HG03066 (cell line): ENCODE data around the gene HOXC9.

Source experiments
- ATAC-seq: cut with Tn5 transposase; IDR thresholded peaks from one replicate; pipeline ENCODE4 v1.9.1; 2021; ENCODE audit warnings: low read depth; ENCODE audit not compliant: unreplicated experiment

The HOXC9 gene

DNA sequence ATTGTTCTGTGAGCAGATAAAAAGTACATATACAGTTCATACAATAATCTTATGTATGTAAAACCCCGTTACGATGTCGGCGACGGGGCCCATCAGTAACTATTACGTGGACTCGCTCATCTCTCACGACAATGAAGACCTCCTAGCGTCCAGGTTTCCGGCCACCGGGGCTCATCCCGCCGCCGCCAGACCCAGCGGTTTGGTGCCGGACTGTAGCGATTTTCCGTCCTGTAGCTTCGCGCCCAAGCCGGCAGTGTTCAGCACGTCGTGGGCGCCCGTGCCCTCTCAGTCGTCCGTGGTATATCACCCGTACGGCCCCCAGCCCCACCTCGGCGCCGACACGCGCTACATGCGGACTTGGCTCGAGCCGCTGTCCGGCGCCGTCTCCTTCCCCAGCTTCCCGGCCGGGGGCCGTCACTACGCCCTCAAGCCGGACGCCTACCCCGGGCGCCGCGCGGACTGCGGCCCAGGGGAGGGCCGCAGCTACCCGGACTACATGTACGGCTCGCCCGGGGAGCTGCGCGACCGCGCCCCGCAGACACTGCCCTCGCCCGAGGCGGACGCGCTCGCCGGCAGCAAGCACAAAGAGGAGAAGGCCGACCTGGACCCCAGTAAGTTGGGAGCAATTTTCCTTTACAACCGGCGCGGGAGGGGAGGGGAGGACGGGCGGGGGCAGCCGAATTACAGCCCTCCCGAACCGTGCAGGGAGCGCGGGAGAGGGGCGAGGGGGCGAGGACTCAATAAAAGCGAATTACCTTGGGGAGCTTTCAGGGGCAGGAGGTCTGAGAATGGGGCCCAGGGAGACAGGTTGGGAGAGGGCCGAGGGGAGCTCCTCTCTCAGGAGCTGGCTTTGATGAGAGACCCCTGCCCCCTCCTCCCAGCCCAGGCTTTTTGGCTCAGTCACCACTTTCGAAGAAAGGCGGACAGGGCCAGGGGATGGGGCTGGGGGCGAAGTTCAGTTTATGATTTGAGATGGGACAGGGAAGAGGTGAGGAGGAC, at the start of gene HOXC9:
TSS of gene HOXC9 (plus strand) at position 46 of the 999 bp plus-strand sequence. CDS start at position 74, 28 bp downstream.
- no peak for ATAC-seq

DNA sequence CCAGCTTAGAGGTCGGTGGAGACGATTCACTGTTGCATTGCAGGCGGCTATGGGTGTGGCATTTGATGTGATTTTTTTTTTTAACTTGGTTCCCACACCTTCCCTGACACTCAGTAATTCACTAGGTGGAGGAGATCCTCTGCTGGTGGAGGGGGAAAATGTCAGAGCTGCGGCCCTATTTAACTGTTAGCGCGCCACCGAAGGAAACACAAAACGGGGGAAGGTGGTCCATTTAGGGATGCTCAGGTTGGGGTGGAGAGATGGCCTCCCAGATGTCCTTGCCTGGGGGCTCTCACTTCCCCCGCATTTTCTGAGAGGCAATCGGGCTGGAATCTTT, 49.6 kb upstream of the HOXC9 start:
- no peak for ATAC-seq

DNA sequence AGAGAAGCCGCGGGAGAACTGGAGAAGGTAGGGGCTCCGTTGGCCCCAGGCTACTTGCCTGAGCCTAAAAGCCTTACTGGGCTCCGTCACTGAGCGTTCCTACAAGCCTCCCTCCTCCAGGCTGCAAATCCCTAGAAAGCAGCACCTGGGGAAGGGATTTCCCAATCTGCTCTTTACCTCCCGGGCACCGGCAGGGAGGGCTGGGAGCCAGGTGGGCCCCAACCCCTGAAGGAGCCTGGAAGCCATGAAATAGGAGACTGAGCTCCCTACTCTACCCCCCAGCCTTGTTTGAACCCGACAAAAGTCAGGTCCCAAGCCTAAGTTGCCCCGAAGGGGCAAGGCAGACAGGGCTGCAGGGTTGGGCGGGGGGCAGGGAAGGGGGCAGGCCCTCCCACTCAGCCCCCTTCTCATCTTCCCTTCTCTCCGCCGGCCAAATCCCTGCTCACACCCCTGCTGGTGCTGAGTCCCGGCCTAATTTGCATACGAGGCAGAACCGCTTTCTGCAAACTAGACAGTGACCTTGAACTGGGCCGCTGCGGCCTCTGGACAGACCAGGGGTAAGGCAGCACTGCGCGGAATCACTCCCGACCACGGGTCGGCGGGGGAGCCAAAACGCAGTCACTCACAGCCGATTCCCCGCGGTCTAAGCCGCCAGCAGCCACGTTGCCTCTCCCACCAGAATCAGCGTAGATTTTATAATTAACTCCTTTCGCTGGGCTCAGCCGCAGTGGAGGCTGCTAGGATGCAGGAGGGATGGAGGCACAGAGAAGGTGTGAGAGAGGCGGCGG, 49.0 kb upstream of the HOXC9 start:
- no peak for ATAC-seq

DNA sequence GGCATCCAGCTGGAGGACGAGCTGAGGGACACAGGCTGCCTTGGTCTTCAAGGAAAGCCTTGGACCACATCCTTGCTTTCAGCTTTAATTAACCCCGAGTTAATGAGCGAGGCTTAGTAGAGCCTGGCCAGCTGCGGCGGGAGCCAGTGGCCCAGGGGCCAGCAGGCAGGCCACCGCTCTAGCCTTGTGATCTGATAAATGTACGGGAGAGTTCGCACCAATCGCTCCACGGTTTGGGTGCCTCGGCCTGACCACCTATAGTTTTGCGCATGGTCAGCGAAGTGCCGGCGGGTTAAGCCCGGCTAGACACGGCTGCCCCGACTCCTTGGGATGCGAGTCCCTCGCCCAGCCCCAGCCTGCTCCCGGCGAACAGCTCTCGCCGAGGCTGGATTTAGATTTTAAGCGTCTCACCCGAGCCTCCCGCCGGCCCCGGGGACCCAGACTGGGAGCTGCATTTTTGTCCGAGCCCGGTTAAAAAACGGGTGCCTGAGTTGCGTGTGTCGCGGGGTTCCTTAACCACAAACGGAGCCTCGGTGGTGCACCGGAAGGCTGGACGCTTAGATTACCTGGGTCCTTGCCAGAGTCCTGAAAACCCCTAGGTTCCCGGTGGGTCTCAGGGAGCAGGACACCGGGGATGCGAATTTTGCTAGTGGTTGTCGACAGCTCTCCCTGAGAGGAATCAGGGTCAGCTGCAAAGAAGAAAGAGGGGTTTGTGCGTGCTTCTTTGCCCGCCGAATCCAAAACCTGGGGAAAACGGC, 48.2 kb upstream of the HOXC9 start:
- no peak for ATAC-seq

DNA sequence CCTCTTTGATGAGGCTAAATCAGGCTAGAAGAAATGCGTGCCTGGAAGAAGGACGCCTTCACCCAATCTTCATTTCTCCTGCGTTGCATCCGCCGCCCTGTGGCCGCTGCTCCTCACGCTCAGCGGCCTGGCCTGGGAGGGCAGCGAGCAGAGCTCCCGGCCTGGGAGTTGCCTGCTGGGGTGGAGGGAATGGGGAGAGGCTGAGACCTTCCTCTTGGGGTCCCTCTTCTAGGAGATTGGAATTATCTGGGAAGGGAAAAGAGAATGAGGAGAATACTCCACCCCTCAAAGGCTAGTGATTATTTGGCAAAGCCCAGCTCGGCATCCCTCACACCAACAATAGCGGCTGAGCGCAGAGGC, 47.6 kb upstream of the HOXC9 start:
- ATAC-seq = no peak

DNA sequence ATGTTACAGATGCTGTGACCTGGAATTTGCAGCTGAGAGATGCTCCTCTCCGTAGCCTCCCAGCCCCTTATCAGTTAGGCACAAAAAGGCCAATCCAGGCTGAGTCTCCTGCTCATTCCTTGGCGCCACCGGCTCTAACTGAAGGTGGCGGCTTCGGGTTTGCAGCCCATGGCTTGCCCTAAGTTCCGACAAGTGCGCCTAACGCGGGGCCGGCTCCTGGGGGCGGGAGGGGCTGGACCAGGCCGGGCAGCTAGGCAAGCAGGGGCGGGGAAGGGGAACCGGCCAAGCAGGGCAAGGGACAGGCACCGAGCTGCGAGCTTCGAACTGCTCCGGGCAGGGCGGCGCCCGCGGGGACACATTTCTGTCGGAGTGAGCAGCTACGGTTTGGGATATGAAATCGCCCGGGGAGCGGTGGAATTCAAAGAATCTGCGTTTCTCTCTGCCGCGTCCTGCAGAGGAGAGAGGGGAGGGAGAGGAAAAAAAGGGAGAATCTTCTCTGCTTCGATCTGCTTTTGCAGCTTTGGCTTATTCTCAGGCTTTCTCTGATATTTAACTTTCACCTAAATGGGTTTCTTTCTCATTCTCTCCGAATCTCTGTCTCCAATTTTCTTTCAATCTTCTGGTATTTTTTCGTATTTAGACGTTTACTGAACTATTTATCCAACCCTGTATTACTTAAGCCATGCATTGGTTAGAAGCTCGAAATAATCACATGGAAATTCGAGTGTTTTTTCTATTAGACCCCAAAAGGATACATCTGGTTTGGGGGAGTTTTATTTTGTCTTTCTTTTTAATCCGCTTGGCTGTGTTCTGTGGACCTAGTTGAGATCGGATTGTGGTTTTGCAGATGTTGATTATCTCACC, 46.9 kb upstream of the HOXC9 start:
- no peak for ATAC-seq

DNA sequence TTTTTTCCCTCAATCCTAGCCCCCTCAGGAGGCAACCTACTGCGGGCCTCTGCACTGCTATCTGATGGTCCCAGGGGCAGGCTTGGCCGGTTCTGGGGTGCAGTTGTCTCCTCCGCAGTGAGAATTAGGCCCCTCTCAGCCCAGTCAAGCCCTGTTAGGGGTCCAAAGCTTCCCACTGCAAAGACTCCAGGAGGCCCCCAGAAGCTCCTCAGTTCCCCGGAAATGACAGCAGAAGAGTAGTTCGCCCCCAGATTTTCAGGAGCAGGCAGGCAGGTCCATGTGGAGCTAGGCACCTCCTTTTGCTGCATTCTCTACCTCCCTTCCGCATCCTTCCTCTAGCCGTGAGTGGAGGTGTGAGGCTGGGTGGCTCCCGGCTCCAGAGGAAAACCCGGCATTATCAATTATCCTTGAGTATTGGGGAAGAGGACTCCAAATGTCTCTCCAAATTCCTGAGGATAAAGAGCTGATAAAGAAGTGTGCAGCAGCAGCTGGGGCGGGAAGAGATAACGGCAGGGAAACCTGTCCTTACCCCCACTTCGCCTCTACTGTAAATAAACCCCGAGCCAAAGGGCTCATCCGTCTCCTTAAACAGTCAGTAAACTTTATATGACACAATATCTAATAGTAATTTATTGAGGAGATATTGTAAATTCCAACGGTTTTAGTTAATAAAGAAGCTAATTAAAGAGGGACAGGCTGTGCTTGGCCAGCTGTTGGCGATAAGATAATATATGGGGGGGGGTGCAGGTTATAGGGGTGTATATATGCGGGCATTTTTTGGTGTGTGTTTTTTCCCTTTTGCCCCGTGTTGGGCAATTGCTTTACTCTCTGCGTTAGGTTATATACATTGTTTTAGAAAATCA, 45.9 kb upstream of the HOXC9 start:
- ATAC-seq = no peak

DNA sequence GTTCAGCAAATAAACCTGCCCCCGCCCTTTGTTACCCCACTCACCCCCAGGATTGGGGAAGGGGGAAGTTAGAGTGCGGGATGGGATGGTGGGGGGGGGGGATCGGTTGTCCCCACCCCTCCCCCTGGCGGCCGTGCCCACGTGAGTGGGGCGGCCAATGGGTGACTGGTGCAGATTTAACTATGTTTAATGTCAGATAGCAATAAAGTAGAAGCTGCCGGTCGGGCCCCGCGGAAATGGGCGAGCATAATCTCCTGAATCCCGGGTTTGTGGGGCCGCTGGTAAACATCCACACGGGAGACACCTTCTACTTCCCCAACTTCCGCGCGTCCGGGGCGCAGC, 45.3 kb upstream of the HOXC9 start, which contains the start of gene HOXC12:
TSS of gene HOXC12 (plus strand) at position 210 of the 342 bp plus-strand sequence. CDS start at position 237, 27 bp downstream.
- ATAC-seq = no peak

DNA sequence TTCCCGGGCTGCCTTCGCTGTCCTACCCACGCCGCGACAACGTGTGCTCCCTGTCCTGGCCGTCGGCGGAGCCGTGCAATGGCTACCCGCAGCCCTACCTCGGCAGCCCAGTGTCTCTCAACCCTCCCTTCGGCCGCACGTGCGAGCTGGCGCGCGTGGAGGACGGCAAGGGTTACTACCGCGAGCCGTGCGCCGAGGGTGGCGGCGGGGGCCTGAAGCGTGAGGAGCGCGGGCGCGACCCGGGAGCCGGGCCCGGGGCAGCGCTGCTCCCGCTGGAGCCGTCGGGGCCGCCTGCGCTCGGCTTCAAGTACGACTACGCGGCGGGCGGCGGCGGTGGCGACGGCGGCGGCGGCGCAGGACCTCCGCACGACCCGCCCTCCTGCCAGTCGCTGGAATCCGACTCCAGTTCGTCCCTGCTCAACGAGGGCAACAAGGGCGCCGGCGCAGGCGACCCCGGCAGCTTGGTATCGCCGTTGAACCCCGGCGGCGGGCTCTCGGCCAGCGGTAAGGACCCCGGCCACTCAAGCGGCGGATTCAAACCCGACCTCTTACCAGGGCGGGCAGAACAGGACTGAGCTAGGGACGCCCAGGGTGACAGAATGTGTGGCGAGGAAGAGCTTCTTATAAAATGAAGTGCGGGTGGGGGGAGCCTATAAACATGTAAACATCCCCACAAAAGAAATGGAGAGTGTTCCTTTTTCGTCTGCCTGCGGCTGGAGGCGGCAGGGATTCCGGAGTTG, 44.8 kb upstream of the HOXC9 start:
- no peak for ATAC-seq

DNA sequence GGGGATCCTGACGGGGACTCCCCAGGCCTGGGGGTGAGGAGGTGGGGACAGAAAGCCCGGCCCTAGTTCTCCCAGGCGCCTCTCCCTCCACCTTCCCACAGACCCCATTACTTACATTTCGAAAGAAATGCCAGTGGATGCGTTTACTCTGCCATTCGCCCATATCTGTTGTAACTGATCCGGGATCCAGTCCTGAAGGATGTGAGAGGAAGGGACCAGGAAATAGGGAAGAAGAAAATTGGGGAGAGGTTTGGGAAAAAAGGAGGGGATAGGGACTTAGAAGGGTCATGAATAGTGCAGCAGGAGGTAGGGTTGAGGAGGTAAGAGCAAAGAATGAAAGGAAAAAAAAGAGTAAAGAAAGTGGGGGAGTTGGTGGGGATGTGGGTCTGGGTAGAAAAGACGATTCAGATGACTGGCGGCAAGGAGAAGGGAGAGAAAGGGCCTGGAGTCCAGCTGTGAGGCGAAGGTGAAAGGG, 44.1 kb upstream of the HOXC9 start:
- ATAC-seq = no peak

DNA sequence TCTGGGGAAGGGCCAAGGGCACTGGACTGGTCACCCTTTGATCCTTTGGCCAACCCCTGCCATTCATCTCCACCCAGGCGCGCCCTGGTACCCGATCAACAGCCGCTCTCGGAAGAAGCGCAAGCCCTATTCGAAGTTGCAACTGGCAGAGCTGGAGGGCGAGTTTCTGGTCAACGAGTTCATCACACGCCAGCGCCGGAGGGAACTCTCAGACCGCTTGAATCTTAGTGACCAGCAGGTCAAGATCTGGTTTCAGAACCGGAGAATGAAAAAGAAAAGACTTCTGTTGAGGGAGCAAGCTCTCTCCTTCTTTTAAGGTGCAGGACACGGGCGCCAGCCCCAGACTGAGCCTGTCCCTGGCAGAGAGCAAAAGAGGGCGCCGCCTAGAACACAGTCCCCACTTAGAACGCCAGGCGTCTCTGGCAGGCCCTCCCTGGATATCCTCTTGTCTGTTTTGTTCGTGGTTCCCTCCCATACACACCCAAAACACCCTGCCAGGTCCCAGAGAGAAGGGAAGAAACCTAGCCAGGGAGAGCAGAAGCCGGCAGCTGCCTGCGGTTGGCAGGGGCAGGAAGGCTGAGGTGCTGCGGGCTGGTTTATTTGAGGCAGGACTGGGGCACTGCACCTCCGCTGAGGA, 43.6 kb upstream of the HOXC9 start:
- ATAC-seq = no peak

DNA sequence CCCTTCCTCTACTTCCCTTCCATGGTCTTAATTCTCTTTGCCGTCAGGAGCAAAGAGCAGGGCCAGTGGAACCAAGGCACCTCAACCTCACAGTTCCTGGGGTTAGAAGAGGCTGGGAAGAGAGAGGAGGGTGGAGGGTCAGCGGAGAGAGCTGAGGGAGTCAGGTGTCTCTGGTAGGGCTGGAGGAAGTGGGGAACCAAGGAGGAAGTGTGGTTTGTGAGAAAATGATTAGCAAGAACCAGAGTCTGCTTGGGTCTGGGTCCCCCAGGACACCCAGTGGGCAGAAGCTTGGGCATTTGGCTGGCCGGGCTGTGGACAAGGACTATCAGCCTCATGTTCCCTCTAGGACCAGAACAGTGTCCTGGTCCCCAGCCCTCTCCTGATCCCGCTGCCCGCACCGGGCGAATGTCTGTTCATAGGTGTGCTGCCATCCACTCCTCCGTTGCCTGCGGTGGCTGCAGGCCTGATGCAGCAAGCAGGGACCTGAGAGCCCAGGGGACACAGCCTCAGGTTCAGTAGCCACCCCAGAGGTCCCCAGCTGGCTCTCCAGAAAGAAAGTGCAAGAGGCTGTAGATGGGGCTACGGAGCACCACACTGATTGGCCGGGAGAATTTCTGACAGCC, 42.9 kb upstream of the HOXC9 start:
- ATAC-seq = no peak

DNA sequence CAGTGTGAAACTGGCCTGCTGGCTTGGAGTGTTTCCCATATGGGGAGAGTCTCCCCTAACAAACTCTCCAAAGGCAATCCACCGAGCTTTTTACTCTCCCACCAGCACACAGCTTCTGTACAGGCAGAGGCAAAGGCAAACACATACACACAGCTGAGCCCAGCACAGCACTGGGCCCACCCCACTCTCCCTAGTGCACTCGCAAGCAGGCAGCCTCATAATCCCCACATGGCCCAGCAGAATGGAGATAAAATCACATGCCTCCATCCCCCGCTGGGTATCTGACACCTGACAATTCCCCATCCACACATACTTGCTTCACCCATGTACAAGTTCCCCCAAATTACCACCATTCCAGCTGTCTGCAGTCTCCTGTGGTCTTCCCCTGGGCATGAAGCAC, 41.8 kb upstream of the HOXC9 start:
- no peak for ATAC-seq

DNA sequence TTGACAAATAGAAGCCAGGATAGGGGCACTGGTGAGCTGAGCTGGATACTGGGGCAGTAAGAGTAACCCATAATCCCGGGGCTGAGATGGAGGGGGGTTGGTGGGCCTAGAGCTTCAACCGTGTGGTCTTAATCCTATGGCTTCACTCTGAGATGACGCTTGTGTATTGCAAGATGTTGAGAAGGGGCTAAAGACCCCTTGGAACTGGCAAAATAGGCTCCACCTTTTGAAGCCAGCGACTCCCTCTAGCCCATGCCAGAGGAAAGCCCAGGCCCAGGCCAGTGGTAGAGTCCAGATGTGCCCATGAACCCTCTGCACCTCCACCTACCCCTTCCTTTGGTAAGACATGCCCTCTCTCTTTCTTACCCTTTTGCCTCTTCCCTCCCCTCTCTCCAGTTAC, 40.6 kb upstream of the HOXC9 start:
- ATAC-seq = no peak

DNA sequence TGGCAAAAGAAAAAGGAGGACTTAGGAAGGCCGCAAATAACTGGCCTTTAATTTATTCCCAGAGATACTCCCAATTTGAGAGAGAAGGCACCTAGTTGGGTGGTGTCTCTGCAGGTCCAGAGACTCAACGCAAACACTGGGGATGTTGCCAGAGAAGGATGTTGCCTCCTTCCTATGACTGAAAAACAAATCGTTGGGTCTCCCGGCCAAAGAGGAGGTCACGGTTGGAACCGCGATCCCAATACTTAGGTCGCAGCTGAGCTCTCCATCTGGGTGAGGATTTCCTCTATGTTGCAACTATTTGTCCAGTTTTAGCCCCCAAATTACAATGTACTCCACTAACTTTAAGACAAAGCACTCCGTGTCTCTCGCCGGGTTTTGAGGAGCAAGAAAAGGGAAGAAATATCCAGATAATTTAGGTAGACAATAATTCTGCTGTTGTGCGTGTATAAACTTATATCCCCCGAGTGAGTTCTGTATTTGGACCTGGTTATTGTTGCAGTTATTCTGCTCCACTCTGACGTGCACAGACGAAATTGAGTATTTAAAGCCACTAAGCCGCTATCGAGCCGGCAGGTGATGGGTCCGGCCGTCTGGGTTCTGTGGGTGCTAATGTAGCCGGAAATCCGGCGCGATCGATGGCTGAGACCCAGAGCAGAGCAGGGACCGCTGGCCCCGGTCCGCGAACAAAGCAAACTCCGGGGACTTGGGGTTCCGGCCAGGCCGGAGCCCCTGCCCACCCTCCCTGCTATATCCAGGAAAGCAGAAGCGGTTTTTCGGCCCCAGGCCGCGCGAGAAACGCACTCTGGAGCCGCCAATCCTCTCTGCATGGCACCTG, 39.6 kb upstream of the HOXC9 start:
- no peak for ATAC-seq

DNA sequence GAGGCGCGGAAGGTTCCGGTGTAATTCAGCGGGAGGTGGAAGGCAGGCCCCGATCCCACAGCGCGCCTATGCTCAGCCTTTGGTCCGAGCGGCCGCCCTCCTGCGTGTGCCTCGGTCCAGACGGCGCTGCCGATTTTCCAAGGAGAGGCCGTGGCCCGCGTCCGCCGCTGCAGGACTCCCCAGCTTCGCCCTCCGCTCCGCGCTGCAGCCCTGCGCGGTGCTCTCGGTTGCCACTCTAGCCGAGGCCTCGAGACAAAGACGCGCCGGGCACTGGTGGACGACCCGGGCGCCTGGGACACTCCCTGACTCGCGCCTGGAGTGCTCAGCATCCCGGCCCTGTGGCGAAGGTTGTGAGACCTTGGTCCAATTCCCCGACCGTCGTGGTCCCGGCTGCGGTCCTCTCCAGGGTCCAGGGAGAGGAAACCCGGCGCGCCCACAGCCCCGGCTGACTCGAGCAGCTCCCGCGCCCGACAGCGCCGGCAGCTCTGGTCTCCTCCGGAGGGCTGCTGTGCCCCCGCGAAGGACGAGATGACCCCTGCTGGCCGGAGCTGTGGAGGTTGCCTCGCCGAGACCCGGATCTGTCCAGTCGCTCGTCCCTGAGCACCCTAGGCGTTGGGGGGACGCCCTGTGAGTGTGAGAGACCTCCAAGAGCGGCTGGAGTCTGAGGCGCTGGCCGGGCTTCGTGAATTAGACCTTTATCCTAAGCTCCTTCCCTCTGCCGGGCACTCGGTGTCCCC, 38.8 kb upstream of the HOXC9 start:
- no peak for ATAC-seq
